OCI-LY7 (cell line): ENCODE results near the gene SGPL1.

ENCODE experiments used
- CTCF ChIP-seq: fragments of 200-600 bp; sonication (generic); conservative IDR thresholded peaks from 2 replicates; pipeline ENCODE4 v1.5.1; 2014; ENCODE audit warnings: mild to moderate bottlenecking, antibody characterized with exemption, low read length, moderate library complexity, mixed read lengths
- EZH2phosphoT487 ChIP-seq: fragments of 200-600 bp; sonication (generic); IDR thresholded peaks from 2 replicates; pipeline ENCODE4 v1.6.1; 2018; ENCODE audit warnings: low read depth, borderline replicate concordance, mild to moderate bottlenecking, mixed run types, antibody characterized with exemption, low read length, moderate library complexity, mixed read lengths

DNA sequence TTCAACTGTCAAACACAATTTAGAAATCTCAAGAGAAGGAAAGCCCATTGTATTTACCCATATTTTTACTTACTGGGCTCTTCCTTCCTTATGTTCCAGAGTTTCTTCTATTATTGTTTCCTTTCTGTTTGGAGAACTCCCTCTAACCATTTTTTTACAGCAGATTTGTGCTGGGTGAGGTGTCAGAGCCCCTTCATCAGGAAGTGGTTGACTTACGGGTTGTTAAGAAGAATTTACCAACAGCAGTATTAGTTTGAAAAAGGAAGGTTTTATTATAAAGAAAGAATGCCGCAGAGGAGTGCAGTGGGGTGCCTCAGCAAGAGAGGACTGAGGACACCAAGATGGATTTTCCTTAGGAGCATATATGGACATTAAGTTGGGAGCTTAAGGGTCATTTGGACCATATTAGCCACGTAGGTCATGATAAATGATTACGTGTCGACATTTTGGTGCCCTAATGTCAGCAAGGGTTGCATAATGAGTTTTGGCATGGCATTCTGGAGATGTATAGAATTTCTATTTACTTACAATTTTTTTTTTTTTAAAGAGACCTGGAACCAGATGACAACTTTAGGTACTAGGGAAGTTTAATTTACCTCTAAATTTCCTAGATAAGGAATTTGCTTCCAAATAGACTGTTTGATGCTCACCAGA is 24.2 kb upstream of the SGPL1 start:
- TF ChIP-seq CTCF (no peak), EZH2phosphoT487 (no peak)
